HG03520 (cell line): ENCODE measurements around the gene TLNRD1.

Source experiments
- ATAC-seq: cut with Tn5 transposase; IDR thresholded peaks from one replicate; pipeline ENCODE4 v1.9.1; 2021; ENCODE audit warnings: mild to moderate bottlenecking, moderate library complexity; ENCODE audit not compliant: unreplicated experiment

The TLNRD1 gene

GRCh38 chr15:81001152-81002008 lies 657 bp downstream of the TLNRD1 start:
- peak; percentile 31 for ATAC-seq

GRCh38 chr15:81002009-81002330 lies 1.2 kb downstream of the TLNRD1 start:
- ATAC-seq = no peak

- ATAC-seq = no peak
Measured at GRCh38 chr15:81002331-81003096, 1.8 kb downstream of the TLNRD1 start.

- no peak for ATAC-seq
Measured at GRCh38 chr15:81003097-81003350, 2.3 kb downstream of the TLNRD1 start.

GRCh38 chr15:81006124-81006523 lies 5.4 kb downstream of the TLNRD1 start:
- ATAC-seq = no peak

- ATAC-seq = no peak
Measured at GRCh38 chr15:81007428-81008064, 6.8 kb downstream of the TLNRD1 start.

GRCh38 chr15:81008312-81008711 lies 7.6 kb downstream of the TLNRD1 start:
- no peak for ATAC-seq

GRCh38 chr15:81010086-81010485 lies 9.4 kb downstream of the TLNRD1 start:
- no peak for ATAC-seq

- no peak for ATAC-seq
Measured at GRCh38 chr15:81011593-81011992, 10.9 kb downstream of the TLNRD1 start.

GRCh38 chr15:81012588-81012987 lies 11.9 kb downstream of the TLNRD1 start:
- ATAC-seq = no peak

GRCh38 chr15:81013396-81013929 lies 12.7 kb downstream of the TLNRD1 start:
- no peak for ATAC-seq

- no peak for ATAC-seq
Measured at GRCh38 chr15:81014446-81015093, 13.8 kb downstream of the TLNRD1 start.

GRCh38 chr15:81015621-81016488 lies 15.1 kb downstream of the TLNRD1 start:
- no peak for ATAC-seq

- ATAC-seq = no peak
Measured at GRCh38 chr15:81016489-81017068, 15.9 kb downstream of the TLNRD1 start.

- no peak for ATAC-seq
Measured at GRCh38 chr15:81018197-81018596, 17.5 kb downstream of the TLNRD1 start.

GRCh38 chr15:81021321-81021720 lies 20.6 kb downstream of the TLNRD1 start:
- ATAC-seq = no peak

GRCh38 chr15:81023483-81024264 lies 23.0 kb downstream of the TLNRD1 start:
- peak; percentile 93 for ATAC-seq

- no peak for ATAC-seq
Measured at GRCh38 chr15:81024265-81024872, 23.6 kb downstream of the TLNRD1 start.

- no peak for ATAC-seq
Measured at GRCh38 chr15:81024936-81025335, 24.2 kb downstream of the TLNRD1 start.
